ENCODE measurements around the gene FCHO2.

- no peak for TF ChIP-seq POLR2A (IDR thresholded peaks at IDR 0.05)
- TF ChIP-seq CTCF (IDR thresholded peaks at IDR 0.05): no peak
Measured at GRCh38 chr5:73081093-73081492, 125.3 kb downstream of the FCHO2 start.
